ENCODE measurements around the gene PPT2.
"Not testable (repeated sequence)": the region's sequence is repeated elsewhere in the genome, so short reads cannot be mapped to it uniquely, and the experiment has no call there.

The PPT2 gene

DNA sequence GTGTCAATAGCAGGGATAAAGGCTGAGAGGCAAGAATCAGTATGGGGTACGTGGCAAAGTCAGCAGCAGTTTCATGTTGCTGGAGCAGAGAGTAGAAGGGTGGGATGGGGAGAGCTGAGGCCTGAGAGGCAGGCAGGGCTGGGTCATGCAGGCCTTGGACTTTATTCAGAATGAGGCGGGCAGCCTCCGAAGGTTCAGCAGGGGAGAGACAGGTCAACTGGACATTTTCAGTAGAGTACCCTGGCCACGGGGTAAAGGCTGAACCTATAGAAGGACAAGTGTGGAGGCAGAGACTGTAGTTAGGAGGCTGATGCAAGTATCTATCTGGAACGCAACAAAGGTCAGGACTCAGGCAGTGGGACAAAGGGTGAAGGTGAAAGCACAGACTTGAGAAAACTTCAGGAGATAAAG is 56.3 kb downstream of the PPT2 start:
- no peak for DNase-seq (ENCODE audit: low spot score)

DNA sequence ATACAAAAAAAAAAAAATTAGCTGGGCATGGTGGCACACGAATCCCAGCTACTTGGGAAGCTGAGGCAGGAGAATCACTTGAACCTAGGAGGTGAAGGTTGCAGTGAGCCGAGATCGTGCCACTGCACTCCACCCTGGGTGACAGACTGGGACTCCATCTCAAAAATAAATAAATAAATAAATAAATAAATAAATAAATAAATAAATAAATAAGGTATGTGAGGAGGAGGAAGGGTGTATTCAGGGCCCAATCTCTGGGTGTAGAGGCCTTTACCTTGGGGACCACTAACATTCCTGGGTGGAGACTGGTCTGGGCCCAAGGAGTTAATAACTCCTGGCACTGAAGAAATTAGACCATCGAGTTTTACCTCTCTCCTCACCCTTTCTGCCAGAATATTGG is 57.5 kb downstream of the PPT2 start:
- DNase-seq (ENCODE audit: low spot score): not testable (repeated sequence)

DNA sequence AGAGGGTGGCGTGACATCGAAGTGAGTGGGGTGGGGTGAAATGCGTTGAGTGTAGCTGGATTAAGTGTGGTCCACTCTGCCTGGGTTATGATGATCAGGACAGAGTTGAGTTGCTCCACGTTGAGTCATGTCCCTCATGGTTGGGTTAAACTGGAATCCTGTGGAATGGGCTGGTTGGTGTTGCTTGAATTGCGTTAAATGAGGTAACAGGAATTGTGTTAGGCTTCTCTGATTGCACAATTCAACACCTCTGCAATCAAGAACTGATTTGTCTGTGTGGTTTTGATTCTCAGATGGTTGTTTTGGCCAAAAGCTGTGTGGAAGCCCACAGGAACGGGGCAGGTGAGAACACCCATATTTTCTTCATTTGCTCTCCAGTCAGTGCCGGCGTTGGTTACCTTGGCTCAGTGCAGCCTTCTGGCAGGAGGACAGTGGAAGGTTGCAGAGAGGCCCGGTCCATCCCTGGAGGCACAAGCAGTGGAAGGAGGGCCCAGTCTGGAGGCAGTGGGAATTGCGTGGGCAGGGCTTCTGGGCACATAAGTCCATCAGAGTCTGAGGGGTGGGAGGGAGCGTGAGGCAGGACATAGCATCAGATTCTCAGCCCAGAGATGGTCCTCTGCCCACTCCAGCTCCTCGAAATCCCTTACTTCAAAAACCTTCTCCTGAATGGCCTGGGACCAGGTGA is 58.3 kb downstream of the PPT2 start:
- no peak for DNase-seq (ENCODE audit: low spot score)

All from kidney tubule cell (primary cell).